CD4-positive, alpha-beta T cell (primary cell): ENCODE data around the gene H2AZ2. TPM values are rescaled to one million over a fixed set of nuclear protein-coding genes. Genes with fewer than 3 reads are reported as not detected.
A peak's percentile ranks its signal among the peaks of the same experiment; 100 is the strongest.
"Not testable (repeated sequence)": the region's sequence is repeated elsewhere in the genome, so short reads cannot be mapped to it uniquely, and the experiment has no call there.

Source experiments
- ATAC-seq: fragments of 200-7000 bp; cut with Tn5 transposase; one replicate; pipeline ENCODE4 v1.10.0; 2022; ENCODE audit warnings: mild to moderate bottlenecking; ENCODE audit not compliant: poor library complexity
- CTCF ChIA-PET: fragments of 350-600 bp; sonication (Branson Sonifier 250); formaldehyde crosslinking; loops from one replicate; lab custom pipeline; 2021; ENCODE audit warnings: antibody characterized with exemption, inconsistent platforms; lab: Charles Lee
- POLR2A ChIA-PET: fragments of 350-600 bp; sonication (Branson Sonifier 250); formaldehyde crosslinking; loops from one replicate; lab custom pipeline; 2021; ENCODE audit warnings: antibody characterized with exemption, inconsistent platforms; lab: Charles Lee
- DNase-seq, 14 experiments: peaks; one replicate each; pipeline ENCODE4 v3.0.0-alpha.2; 2013 to 2020; ENCODE audit warnings: mixed read lengths in 2 of 14
- H3K27ac ChIP-seq, 2 donors: one replicate each; pipeline versions ENCODE4 v1.5.1 to v1.7.0; 2013; ENCODE audit warnings: low read length in 2 of 2, low read depth in 1 of 2, mild to moderate bottlenecking in 1 of 2
- H3K27me3 ChIP-seq, 2 experiments: 1 replicate in 1 of 2; 2 replicates in 1 of 2; pipeline versions ENCODE4 v1.6.1 to v1.7.0; 2013; ENCODE audit warnings: low read length in 2 of 2, control low read depth in 1 of 2, mild to moderate bottlenecking in 1 of 2, moderate library complexity in 1 of 2; ENCODE audit not compliant: insufficient read depth in 2 of 2, control insufficient read depth in 1 of 2
- H3K36me3 ChIP-seq: one replicate; pipeline ENCODE4 v1.6.1; 2013; ENCODE audit warnings: low read length, control low read depth; ENCODE audit not compliant: insufficient read depth
- H3K4me1 ChIP-seq: one replicate; pipeline ENCODE4 v1.6.1; 2013; ENCODE audit warnings: low read length, control low read depth; ENCODE audit not compliant: insufficient read depth
- H3K4me3 ChIP-seq: one replicate; pipeline ENCODE4 v1.5.1; 2013; ENCODE audit warnings: mild to moderate bottlenecking, low read length, moderate library complexity
- H3K9me3 ChIP-seq, 2 experiments: 1 replicate in 1 of 2; 2 replicates in 1 of 2; pipeline versions ENCODE4 v1.6.1 to v1.7.0; 2013; ENCODE audit warnings: low read length in 2 of 2, mild to moderate bottlenecking in 2 of 2, control low read depth in 1 of 2, moderate library complexity in 1 of 2; ENCODE audit not compliant: control insufficient read depth in 1 of 2, insufficient read depth in 1 of 2
- H3K27ac Mint-ChIP-seq: one replicate; pipeline ENCODE4 v1.8.0; 2020; ENCODE audit warnings: mixed read lengths
- H3K27me3 Mint-ChIP-seq: one replicate; pipeline ENCODE4 v1.8.0; 2021; ENCODE audit warnings: mixed read lengths
- H3K36me3 Mint-ChIP-seq: one replicate; pipeline ENCODE4 v1.8.0; 2021; ENCODE audit warnings: low read depth, mixed read lengths
- H3K4me1 Mint-ChIP-seq: one replicate; pipeline ENCODE4 v1.8.0; 2021; ENCODE audit warnings: low read depth, mixed read lengths
- H3K4me3 Mint-ChIP-seq: one replicate; pipeline ENCODE4 v1.8.0; 2020; ENCODE audit warnings: mild to moderate bottlenecking, mixed read lengths
- H3K9me3 Mint-ChIP-seq: one replicate; pipeline ENCODE4 v1.8.0; 2020; ENCODE audit warnings: mixed read lengths
- CTCF ChIP-seq: fragments of 200-600 bp; IDR thresholded peaks from one replicate; pipeline ENCODE4 v1.8.0; 2022; ENCODE audit warnings: antibody characterized with exemption, mild to moderate bottlenecking
- intact Hi-C, 2 experiments: fragments of 100-400 bp; cut with DNase I in 1 of 2; cut with micrococcal nuclease in 1 of 2; formaldehyde crosslinking; loops; one replicate each; pipeline versions ENCODE4 v1.15.1 to v1.9.0; 2023 to 2025; cut with DNase I, micrococcal nuclease
- total RNA-seq, 174 experiments: library from RNA in 2 of 174; stranded (reverse) in 2 of 174; gene quantifications; one replicate each; pipeline ENCODE4 v1.2.3 and lab custom pipeline; 2021 to 2026

The H2AZ2 gene
- total RNA-seq, 2 experiments from 2014 or later: 145 to 156 TPM

DNA sequence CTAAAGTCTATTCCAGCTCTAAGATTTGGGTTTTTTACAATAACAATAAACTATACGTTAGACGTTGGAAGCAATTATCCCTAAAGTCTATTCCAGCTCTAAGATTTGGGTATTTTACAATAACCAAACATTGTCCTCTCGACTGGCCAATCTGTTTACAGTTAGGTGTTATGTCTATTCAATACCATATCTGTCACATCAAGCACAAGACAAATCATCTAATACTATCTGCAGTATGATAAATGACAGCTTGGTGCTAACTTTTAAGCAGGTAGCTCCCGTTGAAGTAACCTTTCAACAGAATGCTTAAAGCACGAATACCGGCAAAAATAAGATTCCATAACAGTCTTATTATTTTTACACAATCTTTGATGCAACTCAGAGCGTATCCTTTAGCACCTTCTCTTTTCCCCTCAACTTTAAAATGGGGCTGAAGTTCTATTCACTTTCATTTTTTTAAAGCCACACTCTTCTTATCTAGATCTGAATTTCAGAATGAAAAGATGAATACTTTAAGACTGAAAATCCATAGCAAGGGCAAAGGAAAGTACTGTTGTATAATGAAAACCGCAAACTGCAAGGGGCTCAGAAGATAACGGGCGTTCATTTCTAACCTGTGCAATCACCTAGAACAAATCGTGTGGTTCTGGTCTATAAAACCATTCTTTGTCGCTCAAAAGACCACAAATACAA lies 925 bp downstream of the H2AZ2 start:
- Mint-ChIP-seq H3K9me3 (no peaks in the 10 kb centered on the region), H3K27me3 (peaks cover 4% of the 10 kb centered on the region), H3K4me3 (peak overlapping the region; percentile 87), H3K36me3 (peaks cover 41% of the 10 kb centered on the region), H3K27ac (peak overlapping the region; percentile 95), H3K4me1 (peaks cover 48% of the 10 kb centered on the region)
- Histone ChIP-seq H3K27ac (peak overlapping the region; percentile 91 to 99), H3K27me3 (no peaks in the 10 kb centered on the region), H3K4me3 (peak overlapping the region; percentile 71), H3K9me3 (no peaks in the 10 kb centered on the region), H3K36me3 (peaks cover 7% of the 10 kb centered on the region), H3K4me1 (peaks cover 17% of the 10 kb centered on the region)
- no peak for TF ChIP-seq CTCF
- ATAC-seq: no peak
- no peak for DNase-seq
- CTCF ChIA-PET: interaction anchor here (0.7 to 3.8 kb wide), 15 partner anchors 10 to 290 kb away, joined by 3 to 26 read pairs (median 3); partner anchors contain the start of genes PURB and TBRG4
- POLR2A ChIA-PET: interaction anchor here (0.6 to 5.6 kb wide), 38 partner anchors 8 to 589 kb away, joined by 3 to 87 read pairs (median 6); partner anchors contain the start of genes CCM2, DDX56, NUDCD3 and OGDH
- intact Hi-C loops: loop anchor here (1.0 to 10.0 kb wide), 11 partner anchors 35 to 362 kb away; partner anchors contain the start of genes CCM2 (in 1 of the 2), OGDH (in 1 of the 2), PPIA (in 1 of the 2) and TBRG4 (in 1 of the 2)

- CTCF ChIA-PET: interaction anchor here (0.7 to 3.8 kb wide), 5 partner anchors 11 to 366 kb away, joined by 3 to 26 read pairs (median 4); no protein-coding TSS in a partner anchor
- H3K27me3 Mint-ChIP-seq, H3K9me3 ChIP-seq, ATAC-seq, H3K9me3 Mint-ChIP-seq, H3K27me3 ChIP-seq: not testable (repeated sequence)
- H3K4me1 Mint-ChIP-seq: peaks cover 53% of the 10 kb centered on the region
- intact Hi-C loops: loop anchor here (2.0 to 10.0 kb wide), 7 partner anchors 34 to 362 kb away; partner anchors contain the start of genes CCM2 (in 1 of the 2), PPIA (in 1 of the 2) and TBRG4 (in 1 of the 2)
- Histone ChIP-seq H3K36me3 (peaks cover 13% of the 10 kb centered on the region), H3K4me3 (peak overlapping the region; percentile 71), H3K27ac (peak overlapping the region; percentile 91 to 99), H3K4me1 (peaks cover 17% of the 10 kb centered on the region)
- peaks cover 46% of the 10 kb centered on the region for H3K36me3 Mint-ChIP-seq
- peak in 9 of 14 experiments; percentile 15 to 63 (median 25) for DNase-seq
- POLR2A ChIA-PET: interaction anchor here (0.6 to 5.6 kb wide), 26 partner anchors 8 to 723 kb away, joined by 3 to 87 read pairs (median 5); partner anchors contain the start of genes DDX56, NUDCD3, OGDH and POLD2
- H3K27ac Mint-ChIP-seq: peak overlapping the region; percentile 95
- peak overlapping the region; percentile 87 for H3K4me3 Mint-ChIP-seq
Measured at GRCh38 chr7:44846390-44846789, 1.5 kb downstream of the H2AZ2 start.

- H3K9me3 Mint-ChIP-seq: no peaks in the 10 kb centered on the region
- peak overlapping the region in 1 of 2 donors; percentile 99 for H3K27ac ChIP-seq
Measured at GRCh38 chr7:44845451-44845850, 2.4 kb downstream of the H2AZ2 start.

GRCh38 chr7:44843440-44843839 lies 4.4 kb downstream of the H2AZ2 start:
- H3K27ac Mint-ChIP-seq: not testable (repeated sequence)
- intact Hi-C loops: loop anchor here in 1 of 2 experiments (10.0 kb wide), 1 partner anchor 359 kb away; no protein-coding TSS in a partner anchor

More at GRCh38 chr7:44845451-44845850, 2.4 kb downstream of the H2AZ2 start:
- Mint-ChIP-seq H3K36me3 (peaks cover 56% of the 10 kb centered on the region), H3K4me3 (peak overlapping the region; percentile 87), H3K27ac (peak overlapping the region; percentile 95), H3K4me1 (peaks cover 61% of the 10 kb centered on the region), H3K27me3 (peaks cover 4% of the 10 kb centered on the region)
- ChIA-PET CTCF (interaction anchor here (1.0 to 3.8 kb wide), 4 partner anchors 12 to 365 kb away, joined by 3 to 26 read pairs (median 4); no protein-coding TSS in a partner anchor), POLR2A (interaction anchor here (0.7 to 5.6 kb wide), 14 partner anchors 12 to 272 kb away, joined by 3 to 87 read pairs (median 7); partner anchors contain the start of genes DDX56, OGDH, PPIA and PURB)
- intact Hi-C loops: loop anchor here (5.0 to 10.0 kb wide), 4 partner anchors 33 to 361 kb away; partner anchors contain the start of genes CCM2 (in 1 of the 2) and TBRG4 (in 1 of the 2)
- no peaks in the 10 kb centered on the region for H3K27me3 ChIP-seq
- no peak for TF ChIP-seq CTCF
- no peak overlapping the region for H3K4me3 ChIP-seq
- peak in 1 of 14 experiments; percentile 23 for DNase-seq
- peaks cover 22% of the 10 kb centered on the region for H3K36me3 ChIP-seq
- ATAC-seq: no peak
- H3K4me1 ChIP-seq: peaks cover 19% of the 10 kb centered on the region
- no peaks in the 10 kb centered on the region for H3K9me3 ChIP-seq

GRCh38 chr7:44842675-44843074 lies 5.2 kb downstream of the H2AZ2 start:
- H3K4me1 Mint-ChIP-seq: peaks cover 62% of the 10 kb centered on the region
- not testable (repeated sequence) for H3K27ac Mint-ChIP-seq, H3K9me3 Mint-ChIP-seq, H3K27me3 Mint-ChIP-seq, H3K9me3 ChIP-seq, H3K4me3 ChIP-seq, H3K4me3 Mint-ChIP-seq, ATAC-seq, H3K27ac ChIP-seq, H3K27me3 ChIP-seq, DNase-seq
- peaks cover 41% of the 10 kb centered on the region for H3K36me3 ChIP-seq
- intact Hi-C loops: loop anchor here in 1 of 2 experiments (10.0 kb wide), 1 partner anchor 358 kb away; no protein-coding TSS in a partner anchor
- peaks cover 68% of the 10 kb centered on the region for H3K36me3 Mint-ChIP-seq
- POLR2A ChIA-PET: interaction anchor here (1.4 kb wide), 1 partner anchor 236 kb away, joined by 8 read pairs; the partner anchor contains the start of gene OGDH
- peaks cover 12% of the 10 kb centered on the region for H3K4me1 ChIP-seq
- CTCF ChIA-PET: interaction anchor here (1.1 kb wide), 1 partner anchor 15 kb away, joined by 3 read pairs; no protein-coding TSS in a partner anchor

More at GRCh38 chr7:44843440-44843839, 4.4 kb downstream of the H2AZ2 start:
- H3K27me3 Mint-ChIP-seq, H3K4me3 ChIP-seq, H3K9me3 Mint-ChIP-seq, H3K27me3 ChIP-seq, H3K9me3 ChIP-seq, DNase-seq, ATAC-seq, H3K27ac ChIP-seq, H3K4me3 Mint-ChIP-seq: not testable (repeated sequence)
- POLR2A ChIA-PET: interaction anchor here (1.2 to 1.7 kb wide), 3 partner anchors 237 to 293 kb away, joined by 3 to 8 read pairs (median 6); partner anchors contain the start of genes OGDH and TMED4
- Mint-ChIP-seq H3K36me3 (peaks cover 68% of the 10 kb centered on the region), H3K4me1 (peaks cover 66% of the 10 kb centered on the region)
- H3K36me3 ChIP-seq: peaks cover 36% of the 10 kb centered on the region
- peaks cover 13% of the 10 kb centered on the region for H3K4me1 ChIP-seq
- CTCF ChIA-PET: interaction anchor here (0.7 to 1.1 kb wide), 2 partner anchors 9 to 14 kb away, joined by 3 read pairs; no protein-coding TSS in a partner anchor
